GM23338 (cell line): ENCODE results near the gene HLCS. TPM values are rescaled to one million over a fixed set of nuclear protein-coding genes. Genes with fewer than 3 reads are reported as not detected.

ENCODE experiments used
- ATAC-seq: fragments of 200-7000 bp; cut with Tn5 transposase; 3 replicates; pipeline ENCODE4 v1.9.1; 2020
- DNase-seq: peaks from one replicate; pipeline ENCODE4 v3.0.0-alpha.2; 2015; ENCODE audit warnings: low spot score
- H2AFZ ChIP-seq: fragments of 200-600 bp; sonication (generic); 2 replicates; pipeline ENCODE4 v1.8.0; 2016; ENCODE audit warnings: antibody characterized with exemption, mild to moderate bottlenecking, moderate library complexity
- H3F3A ChIP-seq: fragments of 200-600 bp; sonication (generic); replicated peaks from 2 replicates; pipeline ENCODE4 v1.8.0; 2017; ENCODE audit warnings: antibody characterized with exemption, mixed run types, low read depth
- H3K27ac ChIP-seq: fragments of 200-600 bp; sonication (generic); 2 replicates; pipeline ENCODE4 v1.6.1; 2016; ENCODE audit warnings: low read depth
- H3K27me3 ChIP-seq: fragments of 200-600 bp; sonication (generic); 2 replicates; pipeline ENCODE4 v1.8.0; 2016; ENCODE audit warnings: mild to moderate bottlenecking, mixed run types, moderate library complexity; ENCODE audit not compliant: insufficient read depth
- H3K36me3 ChIP-seq: fragments of 200-600 bp; sonication (generic); 2 replicates; pipeline ENCODE4 v1.8.0; 2016; ENCODE audit warnings: mild to moderate bottlenecking; ENCODE audit not compliant: insufficient read depth
- H3K4me1 ChIP-seq: fragments of 200-600 bp; sonication (generic); 2 replicates; pipeline ENCODE4 v1.8.0; 2016; ENCODE audit warnings: mild to moderate bottlenecking, moderate library complexity; ENCODE audit not compliant: insufficient read depth
- H3K4me2 ChIP-seq: fragments of 200-600 bp; sonication (generic); 2 replicates; pipeline ENCODE4 v1.7.1; 2017; ENCODE audit warnings: mixed run types
- H3K4me3 ChIP-seq: fragments of 200-600 bp; sonication (generic); 2 replicates; pipeline ENCODE4 v1.6.1; 2016; ENCODE audit warnings: mixed run types
- H3K79me2 ChIP-seq: fragments of 200-600 bp; sonication (generic); replicated peaks from 2 replicates; pipeline ENCODE4 v1.8.0; 2017; ENCODE audit warnings: mild to moderate bottlenecking; ENCODE audit not compliant: insufficient read depth
- H3K9me2 ChIP-seq: fragments of 200-600 bp; sonication (generic); 2 replicates; pipeline ENCODE4 v1.8.0; 2017; ENCODE audit not compliant: insufficient read depth
- H4K20me1 ChIP-seq: fragments of 200-600 bp; sonication (generic); replicated peaks from 2 replicates; pipeline ENCODE4 v1.8.0; 2017; ENCODE audit warnings: mild to moderate bottlenecking; ENCODE audit not compliant: insufficient read depth
- H3K27ac Mint-ChIP-seq: 2 replicates; pipeline ENCODE4 v1.8.0; 2020; ENCODE audit warnings: inconsistent platforms, mild to moderate bottlenecking, moderate library complexity, mixed read lengths
- H3K27me3 Mint-ChIP-seq: 3 replicates; pipeline ENCODE4 v1.8.0; 2022; ENCODE audit warnings: low read depth, mild to moderate bottlenecking, moderate library complexity, mixed read lengths, inconsistent platforms; ENCODE audit not compliant: insufficient read depth, poor library complexity
- H3K36me3 Mint-ChIP-seq: 3 replicates; pipeline ENCODE4 v1.8.0; 2021; ENCODE audit warnings: low read depth, mild to moderate bottlenecking, inconsistent platforms, moderate library complexity, mixed read lengths
- H3K4me1 Mint-ChIP-seq: 3 replicates; pipeline ENCODE4 v1.8.0; 2020; ENCODE audit warnings: mild to moderate bottlenecking, inconsistent platforms, mixed read lengths
- H3K4me3 Mint-ChIP-seq: 3 replicates; pipeline ENCODE4 v1.8.0; 2021; ENCODE audit warnings: moderate library complexity, mild to moderate bottlenecking, inconsistent platforms, mixed read lengths
- H3K9me3 Mint-ChIP-seq: 3 replicates; pipeline ENCODE4 v1.8.0; 2020; ENCODE audit warnings: moderate library complexity, mild to moderate bottlenecking, inconsistent platforms, mixed read lengths
- CREB1 ChIP-seq: fragments of 250-450 bp; sonication (Bioruptor Pico); IDR thresholded peaks from 2 replicates; pipeline ENCODE4 v1.5.0; 2020; ENCODE audit warnings: low read depth, mild to moderate bottlenecking, moderate library complexity
- EZH2 ChIP-seq: fragments of 200-600 bp; sonication (generic); IDR thresholded peaks from one replicate; pipeline ENCODE4 v1.8.0; 2017; ENCODE audit warnings: antibody characterized with exemption, mild to moderate bottlenecking, low read depth; ENCODE audit not compliant: unreplicated experiment
- EZH2phosphoT487 ChIP-seq: fragments of 200-600 bp; sonication (generic); IDR thresholded peaks from one replicate; pipeline ENCODE4 v1.8.1; 2018; ENCODE audit warnings: antibody characterized with exemption; ENCODE audit not compliant: unreplicated experiment
- JUNB ChIP-seq: IDR thresholded peaks from one replicate; pipeline ENCODE4 v1.6.1; 2016; ENCODE audit warnings: antibody characterized with exemption; ENCODE audit not compliant: unreplicated experiment
- NANOG ChIP-seq: IDR thresholded peaks from 2 replicates; pipeline ENCODE4 v1.6.1; 2016; ENCODE audit warnings: antibody characterized with exemption, borderline replicate concordance
- STAT1 ChIP-seq: IDR thresholded peaks from one replicate; pipeline ENCODE4 v1.6.1; 2016; ENCODE audit warnings: antibody characterized with exemption; ENCODE audit not compliant: unreplicated experiment
- ZNF114 ChIP-seq: fragments of 250-450 bp; sonication (Bioruptor Pico); IDR thresholded peaks from 2 replicates; pipeline ENCODE4 v1.5.0; 2020; ENCODE audit warnings: mild to moderate bottlenecking, moderate library complexity
- ZNF331 ChIP-seq: fragments of 250-450 bp; sonication (Bioruptor Pico); IDR thresholded peaks from 2 replicates; pipeline ENCODE4 v1.5.0; 2020; ENCODE audit warnings: low read depth, mild to moderate bottlenecking, moderate library complexity
- polyA plus RNA-seq: library from polyadenylated mRNA; unstranded; fragments of >200 nt; fragmentation: Nextera tagmentation; extraction: Ambion mirVana; gene quantifications from 2 replicates; pipeline ENCODE4 v1.2.1, GENCODE V29; 2016
- total RNA-seq: library from RNA; depleted of rRNA; stranded (reverse); fragments of >200 nt; shearing (Covaris generic); gene quantifications from 2 replicates; pipeline ENCODE4 v1.2.3, GENCODE V29; 2014
- TF ChIP-seq, protein P1 (sequence below): IDR thresholded peaks from one replicate; pipeline ENCODE4 v1.6.1; 2018; ENCODE audit warnings: antibody characterized with exemption; ENCODE audit not compliant: unreplicated experiment
- TF ChIP-seq, protein P2 (sequence below): IDR thresholded peaks from 2 replicates; pipeline ENCODE4 v1.6.1; 2016; ENCODE audit warnings: antibody characterized with exemption
- TF ChIP-seq, protein P3 (sequence below), 2 experiments: fragments of 200-600 bp in 1 of 2; sonication (generic) in 1 of 2; conservative IDR thresholded peaks; 2 replicates each; pipeline versions ENCODE4 v1.5.1 to v1.6.1; 2016 to 2017; ENCODE audit warnings: antibody characterized with exemption in 2 of 2, low read depth in 2 of 2, mild to moderate bottlenecking in 2 of 2, moderate library complexity in 1 of 2
- TF ChIP-seq, protein P4 (sequence below): fragments of 250-450 bp; sonication (Bioruptor Pico); IDR thresholded peaks from 2 replicates; pipeline ENCODE4 v1.5.0; 2020; ENCODE audit warnings: mild to moderate bottlenecking, moderate library complexity

Gene HLCS
- total and polyA plus RNA-seq, 2 experiments from 2014 or later, result 6.1 to 14.7 TPM

DNA sequence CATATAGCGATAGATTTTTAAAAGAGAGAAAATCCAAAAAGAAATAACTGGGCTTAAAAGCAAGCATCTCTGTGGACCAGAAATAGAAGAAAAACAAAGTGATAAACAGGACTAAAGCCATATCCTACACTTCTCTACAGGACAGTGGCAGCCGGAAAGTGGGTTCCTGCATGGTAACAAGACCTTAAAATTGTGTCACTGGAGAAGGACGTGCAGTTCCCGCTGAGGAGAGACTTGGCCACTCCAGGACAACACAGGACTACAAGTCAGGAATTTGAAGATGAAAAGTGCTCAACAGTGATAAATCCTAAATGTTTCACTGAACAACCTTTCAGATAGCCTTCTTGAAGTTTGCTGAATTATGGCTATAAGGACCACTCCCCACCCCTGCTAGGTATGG lies 1.9 kb upstream of the HLCS start:
- Mint-ChIP-seq H3K27me3 (peaks cover 8% of the 10 kb centered on the region), H3K27ac (no peak overlapping the region), H3K36me3 (no peaks in the 10 kb centered on the region), H3K4me1 (peaks cover 15% of the 10 kb centered on the region), H3K4me3 (no peak overlapping the region), H3K9me3 (no peaks in the 10 kb centered on the region)
- Histone ChIP-seq H3K9me2 (no peaks in the 10 kb centered on the region), H3K27ac (no peak overlapping the region), H3F3A (peaks cover 12% of the 10 kb centered on the region; the same call in 1 of the 2 replicates), H3K79me2 (no peaks in the 10 kb centered on the region), H3K36me3 (no peaks in the 10 kb centered on the region), H2AFZ (no peak overlapping the region), H3K4me1 (peaks cover 5% of the 10 kb centered on the region; the same call in 1 of the 2 replicates), H3K4me3 (no peak overlapping the region), H3K27me3 (no peaks in the 10 kb centered on the region), H3K4me2 (no peak overlapping the region), H4K20me1 (no peaks in the 10 kb centered on the region)
- no peak for ATAC-seq
- DNase-seq, result no peak
- TF ChIP-seq, protein P1, sequence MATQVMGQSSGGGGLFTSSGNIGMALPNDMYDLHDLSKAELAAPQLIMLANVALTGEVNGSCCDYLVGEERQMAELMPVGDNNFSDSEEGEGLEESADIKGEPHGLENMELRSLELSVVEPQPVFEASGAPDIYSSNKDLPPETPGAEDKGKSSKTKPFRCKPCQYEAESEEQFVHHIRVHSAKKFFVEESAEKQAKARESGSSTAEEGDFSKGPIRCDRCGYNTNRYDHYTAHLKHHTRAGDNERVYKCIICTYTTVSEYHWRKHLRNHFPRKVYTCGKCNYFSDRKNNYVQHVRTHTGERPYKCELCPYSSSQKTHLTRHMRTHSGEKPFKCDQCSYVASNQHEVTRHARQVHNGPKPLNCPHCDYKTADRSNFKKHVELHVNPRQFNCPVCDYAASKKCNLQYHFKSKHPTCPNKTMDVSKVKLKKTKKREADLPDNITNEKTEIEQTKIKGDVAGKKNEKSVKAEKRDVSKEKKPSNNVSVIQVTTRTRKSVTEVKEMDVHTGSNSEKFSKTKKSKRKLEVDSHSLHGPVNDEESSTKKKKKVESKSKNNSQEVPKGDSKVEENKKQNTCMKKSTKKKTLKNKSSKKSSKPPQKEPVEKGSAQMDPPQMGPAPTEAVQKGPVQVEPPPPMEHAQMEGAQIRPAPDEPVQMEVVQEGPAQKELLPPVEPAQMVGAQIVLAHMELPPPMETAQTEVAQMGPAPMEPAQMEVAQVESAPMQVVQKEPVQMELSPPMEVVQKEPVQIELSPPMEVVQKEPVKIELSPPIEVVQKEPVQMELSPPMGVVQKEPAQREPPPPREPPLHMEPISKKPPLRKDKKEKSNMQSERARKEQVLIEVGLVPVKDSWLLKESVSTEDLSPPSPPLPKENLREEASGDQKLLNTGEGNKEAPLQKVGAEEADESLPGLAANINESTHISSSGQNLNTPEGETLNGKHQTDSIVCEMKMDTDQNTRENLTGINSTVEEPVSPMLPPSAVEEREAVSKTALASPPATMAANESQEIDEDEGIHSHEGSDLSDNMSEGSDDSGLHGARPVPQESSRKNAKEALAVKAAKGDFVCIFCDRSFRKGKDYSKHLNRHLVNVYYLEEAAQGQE, result no peak
- TF ChIP-seq JUNB, result no peak
- TF ChIP-seq CREB1 (CRISPR knock-in tag), result no peak
- TF ChIP-seq, protein P2, sequence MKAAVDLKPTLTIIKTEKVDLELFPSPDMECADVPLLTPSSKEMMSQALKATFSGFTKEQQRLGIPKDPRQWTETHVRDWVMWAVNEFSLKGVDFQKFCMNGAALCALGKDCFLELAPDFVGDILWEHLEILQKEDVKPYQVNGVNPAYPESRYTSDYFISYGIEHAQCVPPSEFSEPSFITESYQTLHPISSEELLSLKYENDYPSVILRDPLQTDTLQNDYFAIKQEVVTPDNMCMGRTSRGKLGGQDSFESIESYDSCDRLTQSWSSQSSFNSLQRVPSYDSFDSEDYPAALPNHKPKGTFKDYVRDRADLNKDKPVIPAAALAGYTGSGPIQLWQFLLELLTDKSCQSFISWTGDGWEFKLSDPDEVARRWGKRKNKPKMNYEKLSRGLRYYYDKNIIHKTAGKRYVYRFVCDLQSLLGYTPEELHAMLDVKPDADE, result no peak
- TF ChIP-seq ZNF331 (CRISPR knock-in tag), result no peak
- no peak for TF ChIP-seq EZH2phosphoT487
- TF ChIP-seq, protein P3, sequence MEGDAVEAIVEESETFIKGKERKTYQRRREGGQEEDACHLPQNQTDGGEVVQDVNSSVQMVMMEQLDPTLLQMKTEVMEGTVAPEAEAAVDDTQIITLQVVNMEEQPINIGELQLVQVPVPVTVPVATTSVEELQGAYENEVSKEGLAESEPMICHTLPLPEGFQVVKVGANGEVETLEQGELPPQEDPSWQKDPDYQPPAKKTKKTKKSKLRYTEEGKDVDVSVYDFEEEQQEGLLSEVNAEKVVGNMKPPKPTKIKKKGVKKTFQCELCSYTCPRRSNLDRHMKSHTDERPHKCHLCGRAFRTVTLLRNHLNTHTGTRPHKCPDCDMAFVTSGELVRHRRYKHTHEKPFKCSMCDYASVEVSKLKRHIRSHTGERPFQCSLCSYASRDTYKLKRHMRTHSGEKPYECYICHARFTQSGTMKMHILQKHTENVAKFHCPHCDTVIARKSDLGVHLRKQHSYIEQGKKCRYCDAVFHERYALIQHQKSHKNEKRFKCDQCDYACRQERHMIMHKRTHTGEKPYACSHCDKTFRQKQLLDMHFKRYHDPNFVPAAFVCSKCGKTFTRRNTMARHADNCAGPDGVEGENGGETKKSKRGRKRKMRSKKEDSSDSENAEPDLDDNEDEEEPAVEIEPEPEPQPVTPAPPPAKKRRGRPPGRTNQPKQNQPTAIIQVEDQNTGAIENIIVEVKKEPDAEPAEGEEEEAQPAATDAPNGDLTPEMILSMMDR (conservative IDR thresholded peaks at IDR 0.05; ENCODE audit: low read depth in 2 of 2), result no peak
- TF ChIP-seq EZH2, result no peak
- TF ChIP-seq, protein P4, sequence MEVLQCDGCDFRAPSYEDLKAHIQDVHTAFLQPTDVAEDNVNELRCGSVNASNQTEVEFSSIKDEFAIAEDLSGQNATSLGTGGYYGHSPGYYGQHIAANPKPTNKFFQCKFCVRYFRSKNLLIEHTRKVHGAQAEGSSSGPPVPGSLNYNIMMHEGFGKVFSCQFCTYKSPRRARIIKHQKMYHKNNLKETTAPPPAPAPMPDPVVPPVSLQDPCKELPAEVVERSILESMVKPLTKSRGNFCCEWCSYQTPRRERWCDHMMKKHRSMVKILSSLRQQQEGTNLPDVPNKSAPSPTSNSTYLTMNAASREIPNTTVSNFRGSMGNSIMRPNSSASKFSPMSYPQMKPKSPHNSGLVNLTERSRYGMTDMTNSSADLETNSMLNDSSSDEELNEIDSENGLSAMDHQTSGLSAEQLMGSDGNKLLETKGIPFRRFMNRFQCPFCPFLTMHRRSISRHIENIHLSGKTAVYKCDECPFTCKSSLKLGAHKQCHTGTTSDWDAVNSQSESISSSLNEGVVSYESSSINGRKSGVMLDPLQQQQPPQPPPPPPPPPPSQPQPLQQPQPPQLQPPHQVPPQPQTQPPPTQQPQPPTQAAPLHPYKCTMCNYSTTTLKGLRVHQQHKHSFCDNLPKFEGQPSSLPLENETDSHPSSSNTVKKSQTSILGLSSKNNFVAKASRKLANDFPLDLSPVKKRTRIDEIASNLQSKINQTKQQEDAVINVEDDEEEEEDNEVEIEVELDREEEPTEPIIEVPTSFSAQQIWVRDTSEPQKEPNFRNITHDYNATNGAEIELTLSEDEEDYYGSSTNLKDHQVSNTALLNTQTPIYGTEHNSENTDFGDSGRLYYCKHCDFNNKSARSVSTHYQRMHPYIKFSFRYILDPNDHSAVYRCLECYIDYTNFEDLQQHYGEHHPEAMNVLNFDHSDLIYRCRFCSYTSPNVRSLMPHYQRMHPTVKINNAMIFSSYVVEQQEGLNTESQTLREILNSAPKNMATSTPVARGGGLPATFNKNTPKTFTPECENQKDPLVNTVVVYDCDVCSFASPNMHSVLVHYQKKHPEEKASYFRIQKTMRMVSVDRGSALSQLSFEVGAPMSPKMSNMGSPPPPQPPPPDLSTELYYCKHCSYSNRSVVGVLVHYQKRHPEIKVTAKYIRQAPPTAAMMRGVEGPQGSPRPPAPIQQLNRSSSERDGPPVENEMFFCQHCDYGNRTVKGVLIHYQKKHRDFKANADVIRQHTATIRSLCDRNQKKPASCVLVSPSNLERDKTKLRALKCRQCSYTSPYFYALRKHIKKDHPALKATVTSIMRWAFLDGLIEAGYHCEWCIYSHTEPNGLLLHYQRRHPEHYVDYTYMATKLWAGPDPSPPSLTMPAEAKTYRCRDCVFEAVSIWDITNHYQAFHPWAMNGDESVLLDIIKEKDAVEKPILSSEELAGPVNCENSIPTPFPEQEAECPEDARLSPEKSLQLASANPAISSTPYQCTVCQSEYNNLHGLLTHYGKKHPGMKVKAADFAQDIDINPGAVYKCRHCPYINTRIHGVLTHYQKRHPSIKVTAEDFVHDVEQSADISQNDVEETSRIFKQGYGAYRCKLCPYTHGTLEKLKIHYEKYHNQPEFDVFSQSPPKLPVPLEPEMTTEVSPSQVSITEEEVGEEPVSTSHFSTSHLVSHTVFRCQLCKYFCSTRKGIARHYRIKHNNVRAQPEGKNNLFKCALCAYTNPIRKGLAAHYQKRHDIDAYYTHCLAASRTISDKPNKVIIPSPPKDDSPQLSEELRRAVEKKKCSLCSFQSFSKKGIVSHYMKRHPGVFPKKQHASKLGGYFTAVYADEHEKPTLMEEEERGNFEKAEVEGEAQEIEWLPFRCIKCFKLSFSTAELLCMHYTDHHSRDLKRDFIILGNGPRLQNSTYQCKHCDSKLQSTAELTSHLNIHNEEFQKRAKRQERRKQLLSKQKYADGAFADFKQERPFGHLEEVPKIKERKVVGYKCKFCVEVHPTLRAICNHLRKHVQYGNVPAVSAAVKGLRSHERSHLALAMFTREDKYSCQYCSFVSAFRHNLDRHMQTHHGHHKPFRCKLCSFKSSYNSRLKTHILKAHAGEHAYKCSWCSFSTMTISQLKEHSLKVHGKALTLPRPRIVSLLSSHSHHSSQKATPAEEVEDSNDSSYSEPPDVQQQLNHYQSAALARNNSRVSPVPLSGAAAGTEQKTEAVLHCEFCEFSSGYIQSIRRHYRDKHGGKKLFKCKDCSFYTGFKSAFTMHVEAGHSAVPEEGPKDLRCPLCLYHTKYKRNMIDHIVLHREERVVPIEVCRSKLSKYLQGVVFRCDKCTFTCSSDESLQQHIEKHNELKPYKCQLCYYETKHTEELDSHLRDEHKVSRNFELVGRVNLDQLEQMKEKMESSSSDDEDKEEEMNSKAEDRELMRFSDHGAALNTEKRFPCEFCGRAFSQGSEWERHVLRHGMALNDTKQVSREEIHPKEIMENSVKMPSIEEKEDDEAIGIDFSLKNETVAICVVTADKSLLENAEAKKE (CRISPR knock-in tag), result no peak
- TF ChIP-seq ZNF114 (CRISPR knock-in tag), result no peak
- no peak for TF ChIP-seq NANOG
- TF ChIP-seq STAT1, result no peak
